PC-9 (cell line): ENCODE results near the gene CD300H. TPM values are rescaled to one million over a fixed set of nuclear protein-coding genes. Genes with fewer than 3 reads are reported as not detected.

Source experiments
- BruUV-seq: library from RNA; stranded (reverse); fragments of 400-500 nt; replicated peaks from 2 replicates; lab custom pipeline; 2021; lab: Mats Ljungman, UMichigan
- CTCF ChIA-PET: fragments of 300-600 bp; sonication (Branson Sonifier 250); formaldehyde crosslinking; loops from one replicate; lab custom pipeline; 2022; ENCODE audit warnings: antibody characterized with exemption; lab: Charles Lee
- POLR2A ChIA-PET: fragments of 300-600 bp; sonication (Branson Sonifier 250); formaldehyde crosslinking; loops from one replicate; lab custom pipeline; 2022; ENCODE audit warnings: antibody characterized with exemption; ENCODE audit not compliant: unreplicated experiment; lab: Charles Lee
- DNase-seq, 2 experiments: peaks; one replicate each; pipeline versions ENCODE4 v3.0.0 to v3.0.0-alpha.2; 2015 to 2022; ENCODE audit warnings: mixed read lengths in 1 of 2
- H2AFZ ChIP-seq: fragments of 200-600 bp; sonication (generic); 2 replicates; pipeline ENCODE4 v1.8.1; 2017; ENCODE audit warnings: antibody characterized with exemption
- H3F3A ChIP-seq: fragments of 200-600 bp; sonication (generic); 2 replicates; pipeline ENCODE4 v1.8.1; 2017; ENCODE audit warnings: antibody characterized with exemption, mild to moderate bottlenecking, low read depth; ENCODE audit not compliant: insufficient read depth
- H3K27ac ChIP-seq: fragments of 200-600 bp; sonication (generic); 2 replicates; pipeline ENCODE4 v1.6.1; 2016; ENCODE audit warnings: mixed run types
- H3K27me3 ChIP-seq: fragments of 200-600 bp; sonication (generic); 2 replicates; pipeline ENCODE4 v1.6.1; 2016; ENCODE audit warnings: low read depth, mixed run types; ENCODE audit not compliant: insufficient read depth
- H3K36me3 ChIP-seq: fragments of 200-600 bp; sonication (generic); 2 replicates; pipeline ENCODE4 v1.6.1; 2016; ENCODE audit warnings: low read depth, mixed run types
- H3K4me1 ChIP-seq: fragments of 200-600 bp; sonication (generic); replicated peaks from 2 replicates; pipeline ENCODE4 v1.6.1; 2016; ENCODE audit warnings: mixed run types; ENCODE audit not compliant: insufficient read depth
- H3K4me2 ChIP-seq: fragments of 200-600 bp; sonication (generic); 2 replicates; pipeline ENCODE4 v1.6.1; 2017; ENCODE audit warnings: mixed run types
- H3K4me3 ChIP-seq: fragments of 200-600 bp; sonication (generic); 2 replicates; pipeline ENCODE4 v1.6.1; 2016; ENCODE audit warnings: mixed run types
- H3K79me2 ChIP-seq: fragments of 200-600 bp; sonication (generic); 2 replicates; pipeline ENCODE4 v1.6.1; 2017; ENCODE audit warnings: low read depth, mixed run types
- H3K9me2 ChIP-seq: fragments of 200-600 bp; sonication (generic); 2 replicates; pipeline ENCODE4 v1.8.1; 2017; ENCODE audit warnings: mild to moderate bottlenecking; ENCODE audit not compliant: insufficient read depth
- H3K9me3 ChIP-seq: fragments of 200-600 bp; sonication (generic); 2 replicates; pipeline ENCODE4 v1.8.1; 2016; ENCODE audit warnings: low read depth; ENCODE audit not compliant: insufficient read depth
- H4K20me1 ChIP-seq: fragments of 200-600 bp; sonication (generic); 2 replicates; pipeline ENCODE4 v1.8.1; 2017; ENCODE audit not compliant: insufficient read depth
- CTCF ChIP-seq: fragments of 200-600 bp; sonication (generic); conservative IDR thresholded peaks from 2 replicates; pipeline ENCODE4 v1.6.1; 2017; ENCODE audit warnings: mixed run types, antibody characterized with exemption, mild to moderate bottlenecking, moderate library complexity
- EZH2 ChIP-seq: fragments of 200-600 bp; sonication (generic); IDR thresholded peaks from 2 replicates; pipeline ENCODE4 v1.8.0; 2017; ENCODE audit warnings: antibody characterized with exemption, low read depth
- intact Hi-C: fragments of 100-400 bp; cut with micrococcal nuclease; formaldehyde crosslinking; loops from one replicate; pipeline ENCODE4 v1.10.0; 2022; ENCODE audit not compliant: unreplicated experiment
- total RNA-seq: library from RNA; stranded (reverse); gene quantifications from 2 replicates; pipeline ENCODE4 v1.2.3, GENCODE V29; 2021

The CD300H gene
- total RNA-seq, 1 experiment from 2014 or later = not detected

- intact Hi-C loops = no loop called here
- Histone ChIP-seq H3F3A (no peaks in the 10 kb centered on the region), H3K9me3 (no peaks in the 10 kb centered on the region), H3K4me2 (no peak overlapping the region), H3K36me3 (no peaks in the 10 kb centered on the region), H3K4me3 (no peak overlapping the region), H3K79me2 (no peaks in the 10 kb centered on the region), H3K4me1 (no peaks in the 10 kb centered on the region), H4K20me1 (no peaks in the 10 kb centered on the region), H3K27ac (no peak overlapping the region), H3K9me2 (no peaks in the 10 kb centered on the region), H3K27me3 (peaks cover 97% of the 10 kb centered on the region), H2AFZ (no peak overlapping the region)
- ChIA-PET POLR2A (no interaction called here), CTCF (no interaction called here)
- BruUV-seq = no TSS peak
- no peak for DNase-seq
- no peak for TF ChIP-seq EZH2
These were observed 30.4 kb downstream of the CD300H start for GRCh38 chr17:74536890-74537289.

- Histone ChIP-seq H3K4me3 (no peak overlapping the region), H3K9me2 (no peaks in the 10 kb centered on the region), H2AFZ (no peak overlapping the region), H3K4me1 (no peaks in the 10 kb centered on the region), H3K4me2 (no peak overlapping the region), H3K36me3 (no peaks in the 10 kb centered on the region), H3F3A (no peaks in the 10 kb centered on the region), H3K9me3 (no peaks in the 10 kb centered on the region), H3K79me2 (no peaks in the 10 kb centered on the region), H3K27ac (no peak overlapping the region), H4K20me1 (no peaks in the 10 kb centered on the region), H3K27me3 (peaks cover 95% of the 10 kb centered on the region)
- BruUV-seq = no TSS peak
- ChIA-PET POLR2A (interaction anchor here (0.7 kb wide), 1 partner anchor 25 kb away, joined by 4 read pairs; no protein-coding TSS in a partner anchor), CTCF (no interaction called here)
- intact Hi-C loops = no loop called here
- TF ChIP-seq EZH2 (no peak), CTCF (no peak)
- no peak for DNase-seq
These were observed 35.2 kb downstream of the CD300H start for GRCh38 chr17:74532115-74532514.

GRCh38 chr17:74531231-74531761 is 36.0 kb downstream of the CD300H start, which contains the start of gene CD300LB:
Gene CD300LB, minus strand, starts transcription at chr17:74531475. Its CDS starts 125 bp downstream, at chr17:74531350.
- peaks cover 95% of the 10 kb centered on the region for H3K27me3 ChIP-seq
- ChIA-PET CTCF (no interaction called here), POLR2A (no interaction called here)

More at GRCh38 chr17:74531231-74531761, 36.0 kb downstream of the CD300H start, which contains the start of gene CD300LB:
- H3F3A ChIP-seq = no peaks in the 10 kb centered on the region
- no peaks in the 10 kb centered on the region for H3K36me3 ChIP-seq
- no peak for TF ChIP-seq EZH2
- no peak for TF ChIP-seq CTCF
- no peaks in the 10 kb centered on the region for H3K4me1 ChIP-seq
- H3K79me2 ChIP-seq = no peaks in the 10 kb centered on the region
- H3K9me2 ChIP-seq = no peaks in the 10 kb centered on the region
- no peaks in the 10 kb centered on the region for H3K9me3 ChIP-seq
- H3K27ac ChIP-seq = no peak within 1 kb of the TSS
- no peak within 1 kb of the TSS for H3K4me2 ChIP-seq
- H2AFZ ChIP-seq = no peak within 1 kb of the TSS
- BruUV-seq = no TSS peak
- DNase-seq = no peak
- H3K4me3 ChIP-seq = no peak within 1 kb of the TSS
- intact Hi-C loops = no loop called here
- H4K20me1 ChIP-seq = no peaks in the 10 kb centered on the region
